Osteoblast (primary cell): Measurements from ENCODE around the gene NBPF1. TPM values are rescaled to one million over a fixed set of nuclear protein-coding genes. Genes with fewer than 3 reads are reported as not detected.
"Not testable (repeated sequence)": the region's sequence is repeated elsewhere in the genome, so short reads cannot be mapped to it uniquely, and the experiment has no call there.

ENCODE experiments used
- DNase-seq: peaks from one replicate; pipeline ENCODE4 v3.0.0; 2011; ENCODE audit warnings: low spot score, mixed read lengths; ENCODE audit not compliant: insufficient read length; ENCODE audit errors: missing footprints
- H2AFZ ChIP-seq: 2 replicates; pipeline ENCODE4 v1.6.0; 2011; ENCODE audit warnings: mild to moderate bottlenecking, low read length
- H3K27ac ChIP-seq: 2 replicates; pipeline ENCODE4 v1.5.1; 2011; ENCODE audit warnings: mild to moderate bottlenecking, low read depth, low read length, moderate library complexity
- H3K27me3 ChIP-seq: 2 replicates; pipeline ENCODE4 v1.6.0; 2012; ENCODE audit warnings: mild to moderate bottlenecking, control low read depth, inconsistent platforms, low read length, moderate library complexity; ENCODE audit not compliant: insufficient read depth
- H3K36me3 ChIP-seq: 2 replicates; pipeline ENCODE4 v1.5.1; 2011; ENCODE audit warnings: mild to moderate bottlenecking, low read length, control low read depth, moderate library complexity; ENCODE audit not compliant: insufficient read depth
- H3K4me1 ChIP-seq: 2 replicates; pipeline ENCODE4 v1.5.1; 2011; ENCODE audit warnings: mild to moderate bottlenecking, low read length, control low read depth, moderate library complexity; ENCODE audit not compliant: insufficient read depth
- H3K4me2 ChIP-seq: 2 replicates; pipeline ENCODE4 v1.6.0; 2011; ENCODE audit warnings: mild to moderate bottlenecking, low read length; ENCODE audit not compliant: insufficient read depth
- H3K4me3 ChIP-seq: fragments of 200-600 bp; sonication (generic); 3 replicates; pipeline ENCODE4 v1.5.1; 2012; ENCODE audit warnings: mild to moderate bottlenecking, low read length, inconsistent platforms; ENCODE audit not compliant: insufficient read depth
- H3K79me2 ChIP-seq: 2 replicates; pipeline ENCODE4 v1.6.0; 2012; ENCODE audit warnings: mild to moderate bottlenecking, low read length, control low read depth, inconsistent platforms; ENCODE audit not compliant: insufficient read depth
- H3K9me3 ChIP-seq: 2 replicates; pipeline ENCODE4 v1.5.1; 2011; ENCODE audit warnings: low read depth, low read length, control low read depth
- H4K20me1 ChIP-seq: 2 replicates; pipeline ENCODE4 v1.6.0; 2012; ENCODE audit warnings: mild to moderate bottlenecking, low read length, control low read depth; ENCODE audit not compliant: insufficient read depth
- CTCF ChIP-seq: IDR thresholded peaks from 2 replicates; pipeline ENCODE4 v1.5.1; 2011; ENCODE audit warnings: mild to moderate bottlenecking, low read depth, low read length, moderate library complexity; ENCODE audit errors: extremely low read depth
- total RNA-seq: library from RNA; depleted of rRNA; stranded (reverse); fragments of >200 nt; gene quantifications from 2 replicates; pipeline ENCODE4 v1.2.3, GENCODE V29; 2012

The NBPF1 gene
- total RNA-seq, 1 donor, result 54.6 TPM

GRCh38 chr1:16521288-16521583 is 92.1 kb downstream of the NBPF1 start:
- H3K9me3 ChIP-seq, result no peaks in the 10 kb centered on the region
- H3K4me2 ChIP-seq, result peak overlapping the region; percentile 57
- no peak for TF ChIP-seq CTCF
- no peaks in the 10 kb centered on the region for H3K36me3 ChIP-seq
- peak overlapping the region; percentile 56 for H3K4me3 ChIP-seq
- no peaks in the 10 kb centered on the region for H4K20me1 ChIP-seq
- no peak for DNase-seq
- peaks cover 20% of the 10 kb centered on the region for H3K27me3 ChIP-seq
- no peaks in the 10 kb centered on the region for H3K79me2 ChIP-seq
- H3K4me1 ChIP-seq, result no peaks in the 10 kb centered on the region
- no peak overlapping the region for H2AFZ ChIP-seq
- no peak overlapping the region for H3K27ac ChIP-seq

GRCh38 chr1:16520435-16521287 is 92.7 kb downstream of the NBPF1 start:
- DNase-seq, result not testable (repeated sequence)

GRCh38 chr1:16519255-16519951 is 94.0 kb downstream of the NBPF1 start:
- not testable (repeated sequence) for H3K79me2 ChIP-seq, DNase-seq, H4K20me1 ChIP-seq, H3K4me1 ChIP-seq, H3K4me2 ChIP-seq, H3K36me3 ChIP-seq, H2AFZ ChIP-seq, H3K27ac ChIP-seq, H3K9me3 ChIP-seq, H3K4me3 ChIP-seq
- H3K27me3 ChIP-seq, result peaks cover 15% of the 10 kb centered on the region

More at GRCh38 chr1:16520435-16521287, 92.7 kb downstream of the NBPF1 start:
- Histone ChIP-seq H3K4me3 (peak overlapping the region; percentile 56), H3K4me2 (peak overlapping the region; percentile 57), H2AFZ (peak overlapping the region; percentile 51), H3K27me3 (peaks cover 17% of the 10 kb centered on the region)
- H3K36me3 ChIP-seq, H3K27ac ChIP-seq, H4K20me1 ChIP-seq, H3K9me3 ChIP-seq, H3K4me1 ChIP-seq, H3K79me2 ChIP-seq: not testable (repeated sequence)

GRCh38 chr1:16518913-16519254 is 94.5 kb downstream of the NBPF1 start:
- H3K27ac ChIP-seq, H4K20me1 ChIP-seq, H3K36me3 ChIP-seq, DNase-seq, H3K79me2 ChIP-seq, H3K4me2 ChIP-seq, H3K4me1 ChIP-seq, H2AFZ ChIP-seq, H3K9me3 ChIP-seq, H3K4me3 ChIP-seq: not testable (repeated sequence)
- H3K27me3 ChIP-seq, result peaks cover 15% of the 10 kb centered on the region

GRCh38 chr1:16516694-16517410 is 96.5 kb downstream of the NBPF1 start:
- H3K4me3 ChIP-seq, H3K9me3 ChIP-seq, H3K4me1 ChIP-seq, H3K27me3 ChIP-seq, H3K4me2 ChIP-seq, H3K36me3 ChIP-seq, H2AFZ ChIP-seq, H3K79me2 ChIP-seq, DNase-seq, H4K20me1 ChIP-seq, H3K27ac ChIP-seq: not testable (repeated sequence)

- H3K36me3 ChIP-seq, H3K4me1 ChIP-seq, H3K9me3 ChIP-seq, H3K27me3 ChIP-seq, H3K79me2 ChIP-seq, H4K20me1 ChIP-seq, DNase-seq: not testable (repeated sequence)
- peak within 1 kb of the TSS; percentile 96 for H3K27ac ChIP-seq
- H2AFZ ChIP-seq, result peak within 1 kb of the TSS; percentile 65
- H3K4me2 ChIP-seq, result peak within 1 kb of the TSS; percentile 71
- peak within 1 kb of the TSS; percentile 65 for H3K4me3 ChIP-seq
These were observed 99.0 kb downstream of the NBPF1 start, which contains the start of gene RNU1-1 for GRCh38 chr1:16514107-16515055. Gene RNU1-1 (minus strand): TSS chr1:16514285.

GRCh38 chr1:16513412-16514106 is 99.8 kb downstream of the NBPF1 start:
- not testable (repeated sequence) for H3K4me2 ChIP-seq, H2AFZ ChIP-seq, H3K4me3 ChIP-seq

More at GRCh38 chr1:16513412-16514106, 99.8 kb downstream of the NBPF1 start:
- DNase-seq, H3K4me1 ChIP-seq, H3K9me3 ChIP-seq, H3K79me2 ChIP-seq, H3K36me3 ChIP-seq, H3K27me3 ChIP-seq, H3K27ac ChIP-seq, H4K20me1 ChIP-seq: not testable (repeated sequence)
